SH-SY5Y (cell line): ENCODE data around the gene CHKA.

Experiments used
- GATA2 ChIP-seq: IDR thresholded peaks from 2 replicates; pipeline ENCODE4 v1.6.1; 2011; ENCODE audit warnings: mild to moderate bottlenecking, low read depth, low read length
- GATA3 ChIP-seq: IDR thresholded peaks from 2 replicates; pipeline ENCODE4 v1.6.1; 2011; ENCODE audit warnings: low read depth, mild to moderate bottlenecking, low read length, moderate library complexity

CHKA gene

DNA sequence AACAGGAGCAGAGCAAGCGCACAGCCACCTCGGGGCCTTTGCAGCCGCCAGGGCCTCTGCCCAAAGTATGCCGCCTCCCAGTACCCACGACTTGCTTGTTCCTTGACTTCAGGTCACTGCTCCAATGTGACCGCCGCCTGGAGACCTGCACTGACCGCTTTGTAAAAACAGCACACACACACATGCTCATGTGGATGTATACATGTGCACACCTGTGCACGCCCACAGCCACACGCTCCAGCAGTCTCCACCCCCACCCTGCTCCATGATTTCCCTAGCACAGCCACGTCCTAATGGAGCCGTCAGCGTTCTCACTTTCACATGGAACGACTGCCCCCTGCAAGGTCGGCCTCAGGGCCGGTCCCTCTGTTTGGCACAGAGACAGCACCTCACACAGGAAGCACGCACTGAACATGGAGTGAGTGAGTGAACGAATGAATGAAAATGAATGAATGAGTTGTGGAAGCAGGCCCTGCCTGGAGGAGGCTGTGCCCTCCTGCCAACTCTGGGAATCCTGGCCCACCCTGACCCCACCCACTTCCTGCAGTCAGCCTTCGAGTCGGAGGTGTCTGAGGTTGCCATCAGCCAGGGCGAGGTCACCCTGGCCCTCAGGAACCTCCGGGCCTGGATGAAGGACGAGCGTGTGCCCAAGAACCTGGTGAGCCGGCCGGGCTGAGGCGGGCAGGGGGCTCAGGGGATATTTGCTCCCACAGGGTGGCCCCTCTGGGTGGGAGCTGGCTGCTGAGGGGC is 103.0 kb downstream of the CHKA start:
- TF ChIP-seq GATA3 (no peak), GATA2 (no peak)

- TF ChIP-seq GATA2 (no peak), GATA3 (no peak)
These were observed 104.0 kb downstream of the CHKA start for GRCh38 chr11:68016904-68017817.

- no peak for TF ChIP-seq GATA3
- no peak for TF ChIP-seq GATA2
These were observed 104.9 kb downstream of the CHKA start for GRCh38 chr11:68016161-68016903.

- no peak for TF ChIP-seq GATA2
- TF ChIP-seq GATA3 = no peak
These were observed 105.7 kb downstream of the CHKA start for GRCh38 chr11:68015467-68015866.

- TF ChIP-seq GATA3 (no peak), GATA2 (no peak)
These were observed 106.2 kb downstream of the CHKA start for GRCh38 chr11:68014947-68015447.

DNA sequence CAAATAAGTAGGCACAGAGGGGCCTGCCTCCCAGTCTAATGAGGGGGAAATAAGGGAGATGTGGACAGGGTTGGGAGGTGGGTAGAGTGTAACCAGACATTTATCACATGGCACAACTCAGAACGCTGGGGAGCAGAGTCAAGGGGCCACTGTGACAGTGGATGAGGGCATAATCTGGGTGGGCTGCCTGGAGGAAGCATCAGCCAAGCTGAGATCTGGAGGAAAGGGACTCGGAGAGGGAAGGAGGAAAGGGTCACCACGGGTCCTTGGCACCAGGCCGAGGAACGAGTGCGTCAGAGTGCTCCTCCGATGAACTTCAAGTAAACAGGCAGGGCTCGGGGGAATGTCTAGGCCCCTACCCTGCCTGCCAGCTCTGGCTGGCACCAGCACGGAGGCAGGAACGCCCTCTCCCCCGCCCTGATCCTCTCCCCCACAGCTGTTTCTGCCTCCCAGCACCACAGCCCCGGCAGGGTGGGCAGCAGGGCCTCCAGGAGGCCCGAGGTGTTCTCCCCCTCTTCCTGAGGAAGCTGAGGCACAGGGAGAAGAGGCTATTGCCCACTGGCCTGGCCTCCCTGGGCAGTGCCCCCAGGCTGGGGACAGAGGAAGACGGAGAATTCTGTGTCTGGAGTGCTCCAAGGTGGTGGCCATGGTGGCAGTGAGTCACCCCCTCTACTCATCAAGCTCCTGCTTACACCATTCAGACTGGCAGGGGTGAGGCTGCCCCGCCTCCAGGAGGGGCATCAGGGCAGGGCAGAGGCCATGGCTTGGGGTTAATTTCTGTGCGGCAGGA is 106.8 kb downstream of the CHKA start:
- no peak for TF ChIP-seq GATA2
- TF ChIP-seq GATA3 = no peak

GRCh38 chr11:68013611-68014156 is 107.5 kb downstream of the CHKA start:
- TF ChIP-seq GATA2 = no peak
- no peak for TF ChIP-seq GATA3

DNA sequence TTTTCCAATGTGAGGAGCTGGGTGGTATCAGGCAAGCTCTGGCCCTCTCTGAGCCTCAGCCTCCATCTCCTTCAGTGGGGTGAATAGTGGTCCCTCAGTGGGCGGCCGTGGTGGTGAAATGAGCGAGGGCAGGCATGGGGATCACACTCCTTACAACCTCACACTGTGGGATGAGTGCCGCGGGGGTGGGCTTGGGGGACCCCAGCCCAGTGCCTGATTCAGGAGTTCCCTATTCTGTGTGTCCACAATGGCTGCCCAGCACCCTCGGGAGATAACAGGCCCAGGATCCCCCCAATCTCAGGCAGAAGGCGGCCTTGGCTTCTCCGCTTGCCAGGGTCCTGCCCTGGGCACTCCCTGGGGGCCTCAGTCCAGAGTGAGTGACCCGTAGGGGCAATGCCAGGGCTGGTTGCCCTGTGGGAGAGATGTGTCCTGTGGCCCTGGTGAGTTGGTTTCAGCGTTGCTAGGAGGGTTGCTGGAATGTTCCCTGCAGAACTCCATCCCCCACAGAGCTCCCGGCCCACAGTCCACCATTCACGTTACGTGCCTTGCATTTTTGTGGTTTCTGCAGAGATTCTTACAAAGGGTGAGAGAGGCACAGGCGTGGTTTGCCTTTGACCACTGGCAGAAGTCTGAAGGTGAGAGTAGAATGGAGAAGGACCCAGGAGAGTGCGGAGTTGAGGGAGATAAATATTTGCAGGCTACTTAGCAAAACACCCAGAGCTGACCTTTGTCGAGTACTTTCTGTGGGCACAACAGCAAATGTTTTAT is 108.2 kb downstream of the CHKA start:
- TF ChIP-seq GATA2 = no peak
- TF ChIP-seq GATA3 = no peak

DNA sequence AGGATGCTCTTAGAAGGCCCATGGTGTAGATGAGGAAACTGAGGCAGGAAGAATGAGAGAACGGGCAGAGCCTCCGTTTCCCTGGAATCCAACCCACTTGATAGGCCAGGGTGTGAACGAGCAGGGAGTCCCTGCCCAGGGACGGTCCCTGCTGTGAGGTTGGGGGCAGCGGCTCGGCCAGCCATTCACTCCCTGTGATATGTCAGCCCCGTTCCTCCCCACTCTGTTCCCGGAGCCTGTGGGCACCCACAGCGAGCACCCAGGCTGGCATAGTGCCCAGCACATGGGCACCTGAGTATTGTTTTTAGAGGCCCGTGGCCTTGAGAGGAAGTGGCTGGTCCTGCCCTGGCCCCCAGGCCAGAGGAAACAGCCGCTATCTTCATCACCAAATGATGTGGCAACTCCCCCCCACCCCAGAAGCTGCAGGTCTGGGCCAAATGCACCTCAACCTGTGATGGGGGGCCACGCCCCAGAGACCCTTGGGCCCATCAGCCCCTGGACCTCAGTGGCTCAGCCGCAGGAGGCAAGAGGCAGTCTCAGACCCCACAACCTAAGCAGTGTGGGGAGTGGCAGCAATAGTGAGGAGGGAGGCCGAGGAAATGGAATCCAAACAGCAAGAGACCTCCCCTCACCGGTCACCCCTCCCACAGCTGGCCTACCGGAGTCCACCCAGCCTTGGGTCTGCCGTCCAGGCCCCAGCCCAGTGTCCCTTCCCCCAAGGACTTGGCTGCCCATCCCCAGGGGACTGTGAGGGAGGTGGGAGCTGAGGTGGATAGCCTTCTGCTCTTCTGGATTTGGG is 108.9 kb downstream of the CHKA start:
- TF ChIP-seq GATA3 = no peak
- TF ChIP-seq GATA2 = no peak

- TF ChIP-seq GATA2 = no peak
- no peak for TF ChIP-seq GATA3
These were observed 109.9 kb downstream of the CHKA start for GRCh38 chr11:68011051-68011943.
